Activated naive CD8-positive, alpha-beta T cell treated with anti-CD3 and anti-CD28 coated beads, Interleukin-2, amount 50 U/mL, for 24 hours (primary cell): ENCODE data around the gene MISP3.

Experiments used
- ATAC-seq: fragments of 150-1000 bp; cut with Tn5 transposase; one replicate; pipeline ENCODE4 v1.10.0; 2021
- DNase-seq: peaks from one replicate; pipeline ENCODE4 v3.0.0; 2021
- H3K27ac Mint-ChIP-seq: one replicate; pipeline ENCODE4 v1.8.0; 2021; ENCODE audit warnings: mild to moderate bottlenecking, mixed read lengths
- H3K27me3 Mint-ChIP-seq: one replicate; pipeline ENCODE4 v1.8.0; 2021; ENCODE audit warnings: mixed read lengths
- H3K36me3 Mint-ChIP-seq: one replicate; pipeline ENCODE4 v1.8.0; 2021; ENCODE audit warnings: low read depth, mixed read lengths
- H3K4me1 Mint-ChIP-seq: one replicate; pipeline ENCODE4 v1.8.0; 2021; ENCODE audit warnings: mixed read lengths
- H3K4me3 Mint-ChIP-seq: one replicate; pipeline ENCODE4 v1.8.0; 2021; ENCODE audit warnings: mild to moderate bottlenecking, moderate library complexity, mixed read lengths
- H3K9me3 Mint-ChIP-seq: one replicate; pipeline ENCODE4 v1.8.0; 2021; ENCODE audit warnings: mixed read lengths

The MISP3 gene

GRCh38 chr19:14059093-14059480 lies 13.5 kb upstream of the MISP3 start:
- ATAC-seq, result no peak
- Mint-ChIP-seq H3K27ac (no peak overlapping the region), H3K4me3 (no peak overlapping the region), H3K27me3 (peaks cover 43% of the 10 kb centered on the region), H3K36me3 (no peaks in the 10 kb centered on the region), H3K4me1 (peaks cover 19% of the 10 kb centered on the region), H3K9me3 (no peaks in the 10 kb centered on the region)
- peak; percentile 73 for DNase-seq

GRCh38 chr19:14059652-14060155 lies 12.9 kb upstream of the MISP3 start:
- no peaks in the 10 kb centered on the region for H3K9me3 Mint-ChIP-seq
- H3K36me3 Mint-ChIP-seq, result no peaks in the 10 kb centered on the region
- no peak overlapping the region for H3K27ac Mint-ChIP-seq
- DNase-seq, result no peak
- H3K4me1 Mint-ChIP-seq, result peaks cover 19% of the 10 kb centered on the region
- no peak for ATAC-seq
- H3K4me3 Mint-ChIP-seq, result no peak overlapping the region
- peaks cover 43% of the 10 kb centered on the region for H3K27me3 Mint-ChIP-seq

DNA sequence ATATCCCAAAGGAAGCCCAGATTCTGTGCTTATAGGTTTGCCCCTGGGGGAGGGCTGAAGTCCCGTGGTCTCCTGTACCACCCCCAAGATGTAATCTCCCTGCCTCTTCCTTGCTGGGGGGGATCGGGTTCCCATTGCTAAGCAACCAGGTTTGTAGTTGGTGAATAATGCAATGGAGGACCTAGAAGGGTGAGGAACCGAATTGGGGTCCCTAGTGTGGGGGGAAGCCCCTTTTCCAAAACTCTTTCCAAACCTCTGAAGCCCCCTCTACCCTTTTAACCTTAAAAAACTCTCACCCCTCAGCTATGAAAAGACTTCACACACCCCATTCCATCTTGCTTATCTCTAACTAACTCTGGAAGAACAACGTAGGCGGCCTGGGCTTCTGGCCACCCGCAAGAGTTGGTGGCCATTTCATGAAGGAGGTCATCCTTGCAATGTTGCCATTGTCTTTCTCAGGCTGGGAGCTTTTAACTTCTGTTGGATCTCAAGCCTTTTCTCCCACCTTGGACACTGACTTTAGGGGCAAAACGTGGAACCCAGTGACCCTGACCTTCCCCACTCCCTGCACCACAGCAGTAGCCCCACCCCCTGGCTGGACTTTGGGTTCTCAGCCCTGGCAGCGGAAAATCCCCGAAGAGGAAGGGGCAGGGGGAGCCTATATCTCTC lies 11.4 kb upstream of the MISP3 start:
- H3K27me3 Mint-ChIP-seq, result peaks cover 39% of the 10 kb centered on the region
- H3K36me3 Mint-ChIP-seq, result no peaks in the 10 kb centered on the region
- no peak overlapping the region for H3K27ac Mint-ChIP-seq
- no peak overlapping the region for H3K4me3 Mint-ChIP-seq
- ATAC-seq, result no peak
- no peaks in the 10 kb centered on the region for H3K9me3 Mint-ChIP-seq
- H3K4me1 Mint-ChIP-seq, result peaks cover 19% of the 10 kb centered on the region
- no peak for DNase-seq

DNA sequence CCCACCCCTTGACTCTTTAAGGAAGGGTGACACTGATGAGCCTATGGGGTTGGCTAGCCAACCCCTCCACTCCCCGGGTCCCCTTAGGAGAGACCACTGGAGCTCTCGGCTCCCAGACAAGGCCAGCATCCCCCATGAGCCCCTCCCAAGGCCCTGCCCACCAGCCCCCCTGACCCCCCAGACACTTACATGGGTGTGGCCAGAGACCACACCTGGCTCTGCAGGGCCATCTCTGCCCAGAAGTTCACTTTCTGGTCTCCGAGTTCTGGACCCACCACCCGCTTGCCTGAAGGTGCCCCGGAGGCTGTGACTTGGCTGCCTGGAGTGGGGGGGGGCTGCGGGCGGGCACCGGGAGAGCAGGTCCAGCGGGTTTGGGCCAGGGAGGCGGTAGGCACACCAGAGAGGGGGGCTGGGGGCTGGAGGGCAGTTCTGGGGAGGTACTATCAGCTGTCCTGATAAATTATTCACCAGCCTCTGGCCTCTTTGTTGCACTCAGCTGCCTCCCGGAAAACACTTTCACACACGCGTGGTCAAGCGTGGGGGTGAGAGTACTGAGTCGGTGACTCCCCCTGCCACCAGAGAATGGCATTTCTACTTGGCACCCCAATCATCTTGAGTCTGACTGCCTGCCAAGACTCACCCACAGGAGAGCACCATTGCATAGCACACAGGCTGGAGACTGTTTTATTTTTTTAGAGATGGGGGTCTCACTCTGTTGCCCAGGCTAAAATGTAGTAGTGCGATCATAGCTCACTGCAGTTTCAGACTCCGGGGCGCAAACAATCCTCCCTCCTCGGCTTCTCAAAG lies 10.6 kb upstream of the MISP3 start, which contains the start of gene PALM3:
PALM3 (minus strand) TSS at position 326 of the 807 bp plus-strand sequence; CDS start at position 230, 96 bp downstream.
- Mint-ChIP-seq H3K9me3 (no peaks in the 10 kb centered on the region), H3K36me3 (no peaks in the 10 kb centered on the region), H3K4me1 (peaks cover 17% of the 10 kb centered on the region), H3K27me3 (peaks cover 36% of the 10 kb centered on the region), H3K27ac (no peak within 1 kb of the TSS), H3K4me3 (no peak within 1 kb of the TSS)
- DNase-seq, result no peak
- no peak for ATAC-seq

DNA sequence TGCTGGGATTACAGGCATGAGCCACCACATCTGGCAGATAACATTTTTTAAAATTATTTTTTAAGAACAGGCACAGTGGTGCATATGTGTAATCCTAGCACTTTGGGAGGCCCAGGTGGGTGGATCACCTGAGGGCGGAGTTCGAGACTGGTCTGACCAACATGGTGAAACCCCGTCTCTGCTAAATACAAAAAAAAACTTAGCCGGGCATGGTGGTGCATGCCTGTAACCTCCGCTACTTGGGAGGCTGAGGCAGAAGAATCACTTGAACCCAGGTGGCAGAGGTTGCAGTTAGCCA lies 10.1 kb upstream of the MISP3 start:
- DNase-seq, result no peak
- Mint-ChIP-seq H3K27ac (no peak overlapping the region), H3K4me1 (peaks cover 16% of the 10 kb centered on the region), H3K4me3 (no peak overlapping the region), H3K9me3 (no peaks in the 10 kb centered on the region), H3K27me3 (peaks cover 34% of the 10 kb centered on the region), H3K36me3 (no peaks in the 10 kb centered on the region)
- no peak for ATAC-seq

GRCh38 chr19:14063105-14063504 lies 9.5 kb upstream of the MISP3 start:
- Mint-ChIP-seq H3K4me3 (no peak overlapping the region), H3K9me3 (no peaks in the 10 kb centered on the region), H3K27ac (no peak overlapping the region), H3K4me1 (peaks cover 11% of the 10 kb centered on the region), H3K27me3 (peaks cover 29% of the 10 kb centered on the region), H3K36me3 (no peaks in the 10 kb centered on the region)
- no peak for DNase-seq
- ATAC-seq, result no peak

DNA sequence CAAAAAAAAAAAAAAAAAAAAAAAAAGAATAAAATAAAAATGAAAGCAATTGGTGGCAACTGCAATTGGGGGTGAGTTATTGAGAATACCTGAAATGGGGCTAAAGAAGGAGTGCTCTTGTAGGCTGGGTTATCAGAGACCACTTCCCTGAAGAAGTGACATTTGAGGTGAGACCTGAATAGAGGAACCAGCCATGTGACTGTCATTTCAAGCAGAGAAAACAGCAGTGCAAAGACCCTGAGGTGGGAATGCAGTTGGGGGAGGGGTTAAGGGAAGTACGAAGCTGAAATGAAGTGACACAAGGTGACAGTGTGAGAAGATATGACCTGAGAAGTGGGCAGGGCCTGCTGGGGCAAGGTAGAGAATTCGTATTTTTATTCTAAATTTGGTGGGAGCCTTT lies 6.5 kb upstream of the MISP3 start:
- ATAC-seq, result no peak
- no peak overlapping the region for H3K27ac Mint-ChIP-seq

DNA sequence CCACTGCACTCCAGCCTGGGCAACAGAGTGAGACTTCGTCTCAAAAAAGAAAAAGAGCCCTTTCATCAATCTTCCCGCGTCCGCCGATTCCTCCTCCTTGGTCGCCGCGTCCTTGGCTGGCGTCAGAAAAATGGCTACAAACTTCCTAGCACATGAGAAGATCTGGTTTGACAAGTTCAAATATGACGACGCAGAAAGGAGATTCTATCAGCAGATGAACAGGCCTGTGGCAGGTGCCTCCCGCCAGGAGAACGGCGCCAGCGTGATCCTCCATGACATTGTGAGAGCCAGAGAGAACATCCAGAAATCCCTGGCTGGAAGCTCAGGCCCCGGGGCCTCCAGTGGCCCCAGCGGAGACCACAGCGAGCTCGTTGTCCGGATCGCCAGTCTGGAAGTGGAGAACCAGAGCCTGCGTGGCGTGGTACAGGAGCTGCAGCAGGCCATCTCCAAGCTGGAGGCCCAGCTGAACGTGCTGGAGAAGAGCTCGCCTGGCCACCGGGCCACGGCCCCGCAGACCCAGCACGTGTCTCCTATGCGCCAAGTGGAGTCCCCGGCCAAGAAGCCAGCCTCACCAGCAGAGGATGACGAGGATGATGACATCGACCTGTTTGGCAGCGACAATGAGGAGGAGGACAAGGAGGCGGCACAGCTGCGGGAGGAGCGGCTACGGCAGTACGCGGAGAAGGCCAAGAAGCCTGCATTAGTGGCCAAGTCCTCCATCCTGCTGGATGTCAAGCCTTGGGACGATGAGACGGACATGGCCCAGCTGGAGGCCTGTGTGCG lies 2.1 kb upstream of the MISP3 start:
- H3K4me1 Mint-ChIP-seq, result peaks cover 20% of the 10 kb centered on the region

More for the DNA sequence above, 6.5 kb upstream of the MISP3 start:
- DNase-seq, result no peak
- H3K4me3 Mint-ChIP-seq, result no peak overlapping the region
- H3K27me3 Mint-ChIP-seq, result peaks cover 6% of the 10 kb centered on the region
- no peaks in the 10 kb centered on the region for H3K4me1 Mint-ChIP-seq
- H3K36me3 Mint-ChIP-seq, result no peaks in the 10 kb centered on the region
- H3K9me3 Mint-ChIP-seq, result no peaks in the 10 kb centered on the region

DNA sequence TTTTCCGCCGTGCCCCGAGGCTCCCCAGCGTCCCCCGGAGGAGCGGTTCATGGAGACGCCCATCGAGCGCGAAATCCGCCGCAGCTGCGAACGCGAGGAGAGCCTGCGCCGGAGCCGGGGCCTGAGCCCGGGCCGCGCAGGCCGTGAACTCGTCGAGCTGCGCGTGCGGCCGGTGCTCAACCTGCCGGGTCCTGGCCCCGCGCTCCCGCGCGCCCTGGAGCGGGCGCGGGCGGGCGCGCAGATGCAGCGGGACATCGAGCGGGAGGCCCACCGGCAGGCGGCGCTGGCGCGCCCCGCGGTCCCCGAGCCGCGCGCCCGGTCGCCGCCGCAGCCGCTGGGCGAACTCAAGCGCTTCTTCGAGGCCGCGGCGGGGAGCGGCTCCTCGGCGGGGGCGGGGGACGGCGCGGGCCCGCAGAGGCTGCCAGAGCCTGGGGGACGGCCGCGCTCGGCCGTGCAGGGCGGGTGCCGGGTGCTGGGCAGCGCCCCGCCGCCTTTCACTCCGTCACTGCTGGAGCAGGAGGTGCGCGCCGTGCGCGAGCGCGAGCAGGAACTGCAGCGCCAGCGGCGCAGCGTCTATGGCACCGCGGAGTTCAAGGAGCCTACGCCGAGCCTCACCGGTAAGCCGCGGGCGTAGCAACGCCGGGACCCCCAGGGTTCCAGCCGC lies 807 bp downstream of the MISP3 start:
- H3K4me1 Mint-ChIP-seq, result peaks cover 22% of the 10 kb centered on the region
- H3K9me3 Mint-ChIP-seq, result no peaks in the 10 kb centered on the region
- H3K4me3 Mint-ChIP-seq, result peak overlapping the region; percentile 83
- DNase-seq (peak; percentile 81), ATAC-seq (peak; percentile 75)
- H3K27ac Mint-ChIP-seq, result peak overlapping the region; percentile 32
- no peaks in the 10 kb centered on the region for H3K27me3 Mint-ChIP-seq
- H3K36me3 Mint-ChIP-seq, result no peaks in the 10 kb centered on the region

More for the DNA sequence above, 2.1 kb upstream of the MISP3 start:
- DNase-seq (no peak), ATAC-seq (no peak)
- H3K27me3 Mint-ChIP-seq, result peaks cover 1% of the 10 kb centered on the region
- no peaks in the 10 kb centered on the region for H3K36me3 Mint-ChIP-seq
- H3K27ac Mint-ChIP-seq, result no peak overlapping the region
- no peaks in the 10 kb centered on the region for H3K9me3 Mint-ChIP-seq
- H3K4me3 Mint-ChIP-seq, result peak overlapping the region; percentile 8

- Mint-ChIP-seq H3K27ac (peak overlapping the region; percentile 32), H3K4me1 (peaks cover 22% of the 10 kb centered on the region), H3K27me3 (no peaks in the 10 kb centered on the region), H3K4me3 (peak overlapping the region; percentile 83), H3K36me3 (no peaks in the 10 kb centered on the region), H3K9me3 (no peaks in the 10 kb centered on the region)
- ATAC-seq (no peak), DNase-seq (peak; percentile 42)
Observed at GRCh38 chr19:14073925-14074838, 1.6 kb downstream of the MISP3 start.

GRCh38 chr19:14078411-14078810 lies 5.8 kb downstream of the MISP3 start:
- H3K36me3 Mint-ChIP-seq, result peaks cover 2% of the 10 kb centered on the region
- ATAC-seq (no peak), DNase-seq (no peak)
- no peak overlapping the region for H3K4me3 Mint-ChIP-seq
- H3K27me3 Mint-ChIP-seq, result peaks cover 2% of the 10 kb centered on the region
- peaks cover 42% of the 10 kb centered on the region for H3K4me1 Mint-ChIP-seq
- no peaks in the 10 kb centered on the region for H3K9me3 Mint-ChIP-seq
- no peak overlapping the region for H3K27ac Mint-ChIP-seq

GRCh38 chr19:14080887-14081796 lies 8.6 kb downstream of the MISP3 start:
- Mint-ChIP-seq H3K36me3 (peaks cover 2% of the 10 kb centered on the region), H3K4me3 (peak overlapping the region; percentile 93), H3K4me1 (peaks cover 25% of the 10 kb centered on the region), H3K27ac (peak overlapping the region; percentile 94), H3K27me3 (peaks cover 2% of the 10 kb centered on the region), H3K9me3 (no peaks in the 10 kb centered on the region)
- DNase-seq (peak; percentile 99), ATAC-seq (peak; percentile 86)
